Measurements from ENCODE around the gene DNPEP.

DNPEP gene

GRCh38 chr2:219362072-219362471 lies 25.6 kb downstream of the DNPEP start:
- no peak for DNase-seq (ENCODE audit: low read depth in 2 of 2)

GRCh38 chr2:219358170-219359075 lies 29.3 kb downstream of the DNPEP start:
- no peak for DNase-seq (ENCODE audit: low read depth in 2 of 2)

- no peak for DNase-seq (ENCODE audit: low read depth in 2 of 2)
These were observed 30.9 kb downstream of the DNPEP start for GRCh38 chr2:219356834-219357233.

GRCh38 chr2:219354582-219354981 lies 33.1 kb downstream of the DNPEP start:
- DNase-seq (ENCODE audit: low read depth in 2 of 2), result no peak

GRCh38 chr2:219353129-219353528 lies 34.6 kb downstream of the DNPEP start:
- DNase-seq (ENCODE audit: low read depth in 2 of 2), result no peak

GRCh38 chr2:219352448-219353023 lies 35.2 kb downstream of the DNPEP start:
- DNase-seq (ENCODE audit: low read depth in 2 of 2), result peak; percentile 39 to 66

GRCh38 chr2:219350710-219351221 lies 36.9 kb downstream of the DNPEP start:
- no peak for DNase-seq (ENCODE audit: low read depth in 2 of 2)

- DNase-seq (ENCODE audit: low read depth in 2 of 2), result no peak
These were observed 37.5 kb downstream of the DNPEP start for GRCh38 chr2:219350215-219350614.

GRCh38 chr2:219344751-219345430 lies 42.8 kb downstream of the DNPEP start:
- DNase-seq (ENCODE audit: low read depth in 2 of 2), result no peak

GRCh38 chr2:219335373-219335786 lies 52.3 kb downstream of the DNPEP start:
- DNase-seq (ENCODE audit: low read depth in 2 of 2), result no peak

- DNase-seq (ENCODE audit: low read depth in 2 of 2), result no peak
These were observed 53.6 kb downstream of the DNPEP start for GRCh38 chr2:219334076-219334475.

GRCh38 chr2:219332542-219332941 lies 55.2 kb downstream of the DNPEP start, which contains the start of gene RESP18:
Gene RESP18, minus strand, starts transcription at chr2:219332744.
- no peak for DNase-seq (ENCODE audit: low read depth in 2 of 2)

GRCh38 chr2:219331560-219332213 lies 56.0 kb downstream of the DNPEP start:
- no peak for DNase-seq (ENCODE audit: low read depth in 2 of 2)

GRCh38 chr2:219327719-219328118 lies 60.0 kb downstream of the DNPEP start:
- no peak for DNase-seq (ENCODE audit: low read depth in 2 of 2)

GRCh38 chr2:219325657-219326315 lies 61.9 kb downstream of the DNPEP start:
- DNase-seq (ENCODE audit: low read depth in 2 of 2), result no peak

- no peak for DNase-seq (ENCODE audit: low read depth in 2 of 2)
These were observed 62.6 kb downstream of the DNPEP start for GRCh38 chr2:219325136-219325535.

- DNase-seq (ENCODE audit: low read depth in 2 of 2), result no peak
These were observed 64.3 kb downstream of the DNPEP start for GRCh38 chr2:219323434-219323833.
